ENCODE measurements around the gene TNFRSF12A.

TNFRSF12A gene

GRCh38 chr16:3028716-3029319 is 8.7 kb downstream of the TNFRSF12A start:
- H3K9ac ChIP-seq (ENCODE audit: low read depth, low read length): no peak overlapping the region
- peaks cover 20% of the 10 kb centered on the region for H3K36me3 ChIP-seq (ENCODE audit: control insufficient read depth, insufficient read depth, low read length)
- H3K4me3 ChIP-seq (ENCODE audit: low read depth, low read length): no peak overlapping the region
- peaks cover 4% of the 10 kb centered on the region for H3K27me3 ChIP-seq (ENCODE audit: control insufficient read depth, insufficient read depth, low read length)
- H3K9me3 ChIP-seq (ENCODE audit: control insufficient read depth, insufficient read depth, low read length): no peaks in the 10 kb centered on the region
- peaks cover 11% of the 10 kb centered on the region; the same call in 1 of the 2 replicates for H3K4me1 ChIP-seq (ENCODE audit: control insufficient read depth, insufficient read depth, low read length)
- H3K27ac ChIP-seq (ENCODE audit: low read depth, low read length): no peak overlapping the region

- Histone ChIP-seq H3K4me1 (ENCODE audit: control insufficient read depth, insufficient read depth, low read length) (peaks cover 11% of the 10 kb centered on the region; the same call in 1 of the 2 replicates), H3K36me3 (ENCODE audit: control insufficient read depth, insufficient read depth, low read length) (peaks cover 20% of the 10 kb centered on the region), H3K27ac (ENCODE audit: low read depth, low read length) (no peak overlapping the region), H3K27me3 (ENCODE audit: control insufficient read depth, insufficient read depth, low read length) (peaks cover 4% of the 10 kb centered on the region), H3K4me3 (ENCODE audit: low read depth, low read length) (no peak overlapping the region), H3K9ac (ENCODE audit: low read depth, low read length) (no peak overlapping the region), H3K9me3 (ENCODE audit: control insufficient read depth, insufficient read depth, low read length) (no peaks in the 10 kb centered on the region)
Observed at GRCh38 chr16:3029491-3030221, 9.5 kb downstream of the TNFRSF12A start.

DNA sequence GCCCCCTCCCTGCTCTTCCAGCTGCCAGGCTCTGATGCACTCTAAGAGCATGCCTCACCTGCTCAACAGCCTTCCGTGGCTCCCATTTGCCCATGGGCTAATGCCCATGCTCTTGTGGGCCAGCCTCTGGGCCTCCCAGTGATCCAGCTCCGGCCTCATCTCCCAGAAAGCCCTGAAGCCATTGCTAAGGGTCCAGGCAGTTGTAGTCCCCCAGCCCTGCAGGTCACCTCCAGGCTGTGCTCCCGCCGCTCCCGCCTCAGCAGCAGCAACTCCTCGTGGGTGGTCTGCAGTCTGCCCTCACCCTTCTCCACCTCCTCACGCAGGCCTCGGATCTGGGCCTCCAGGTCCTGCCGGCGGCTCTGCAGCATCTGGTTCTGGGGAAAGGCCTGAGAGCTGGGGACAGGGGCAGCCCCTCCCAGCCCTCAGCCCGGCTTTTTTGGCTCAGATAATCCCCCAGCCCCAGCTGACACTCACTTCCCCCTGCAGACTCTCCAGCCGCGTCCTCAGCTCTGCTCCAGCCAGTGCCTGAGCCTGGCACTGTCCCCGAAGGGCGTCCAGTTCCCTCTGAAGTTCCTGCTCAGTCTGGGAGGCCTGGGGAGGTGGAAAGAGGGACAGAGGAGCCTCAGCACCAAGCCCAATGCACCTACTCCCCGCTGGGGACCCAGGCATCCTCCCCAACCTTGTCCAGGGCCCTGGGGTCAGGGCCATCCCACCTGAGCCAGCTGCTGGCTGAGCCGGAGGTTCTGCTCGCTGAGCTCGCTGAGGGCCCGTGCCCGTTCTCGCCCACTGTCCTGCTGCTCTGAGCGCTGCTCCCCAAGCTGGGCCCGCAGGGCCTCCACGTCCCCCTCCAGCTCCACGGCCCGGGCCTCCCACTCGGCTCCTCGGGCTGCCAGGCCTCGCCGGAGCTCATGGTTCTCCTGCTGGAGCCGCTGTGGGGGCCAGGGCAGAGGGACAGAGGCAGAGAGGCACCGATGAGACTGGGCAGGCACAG is 10.3 kb downstream of the TNFRSF12A start:
- no peaks in the 10 kb centered on the region for H3K9me3 ChIP-seq (ENCODE audit: control insufficient read depth, insufficient read depth, low read length)
- H3K9ac ChIP-seq (ENCODE audit: low read depth, low read length): no peak overlapping the region
- peaks cover 6% of the 10 kb centered on the region for H3K27me3 ChIP-seq (ENCODE audit: control insufficient read depth, insufficient read depth, low read length)
- H3K4me3 ChIP-seq (ENCODE audit: low read depth, low read length): no peak overlapping the region
- peaks cover 20% of the 10 kb centered on the region for H3K36me3 ChIP-seq (ENCODE audit: control insufficient read depth, insufficient read depth, low read length)
- no peak overlapping the region for H3K27ac ChIP-seq (ENCODE audit: low read depth, low read length)
- peaks cover 12% of the 10 kb centered on the region; the same call in 1 of the 2 replicates for H3K4me1 ChIP-seq (ENCODE audit: control insufficient read depth, insufficient read depth, low read length)

DNA sequence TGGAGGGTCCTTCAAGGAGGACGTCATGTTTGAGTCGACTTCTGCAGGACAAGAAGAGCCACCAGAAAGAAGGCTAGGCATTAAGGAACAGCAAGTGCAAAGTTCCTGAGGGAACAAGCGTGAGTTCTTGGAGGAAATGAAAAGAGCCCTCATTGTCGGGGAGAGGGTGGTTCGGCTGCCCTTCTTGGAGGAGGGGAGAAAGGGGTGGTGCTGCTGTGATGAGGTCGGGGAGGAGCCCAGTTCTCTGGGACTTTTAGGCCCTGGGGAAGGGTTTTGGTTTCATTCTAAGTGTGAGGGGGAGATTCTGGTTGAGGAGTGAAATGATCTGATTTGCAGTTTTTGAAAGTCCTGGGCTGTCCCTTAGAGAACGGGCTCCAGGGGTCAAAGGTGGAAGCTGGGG is 12.5 kb downstream of the TNFRSF12A start:
- no peaks in the 10 kb centered on the region for H3K9me3 ChIP-seq (ENCODE audit: control insufficient read depth, insufficient read depth, low read length)
- H3K27ac ChIP-seq (ENCODE audit: low read depth, low read length): no peak overlapping the region
- H3K4me3 ChIP-seq (ENCODE audit: low read depth, low read length): no peak overlapping the region
- peaks cover 10% of the 10 kb centered on the region for H3K27me3 ChIP-seq (ENCODE audit: control insufficient read depth, insufficient read depth, low read length)
- H3K9ac ChIP-seq (ENCODE audit: low read depth, low read length): no peak overlapping the region
- H3K36me3 ChIP-seq (ENCODE audit: control insufficient read depth, insufficient read depth, low read length): no peaks in the 10 kb centered on the region
- peaks cover 13% of the 10 kb centered on the region; the same call in 1 of the 2 replicates for H3K4me1 ChIP-seq (ENCODE audit: control insufficient read depth, insufficient read depth, low read length)

- Histone ChIP-seq H3K27me3 (ENCODE audit: control insufficient read depth, insufficient read depth, low read length) (peaks cover 5% of the 10 kb centered on the region), H3K27ac (ENCODE audit: low read depth, low read length) (no peak overlapping the region), H3K4me3 (ENCODE audit: low read depth, low read length) (peak overlapping the region; percentile 72), H3K36me3 (ENCODE audit: control insufficient read depth, insufficient read depth, low read length) (no peaks in the 10 kb centered on the region), H3K4me1 (ENCODE audit: control insufficient read depth, insufficient read depth, low read length) (peaks cover 20% of the 10 kb centered on the region; the same call in 1 of the 2 replicates), H3K9ac (ENCODE audit: low read depth, low read length) (no peak overlapping the region), H3K9me3 (ENCODE audit: control insufficient read depth, insufficient read depth, low read length) (no peaks in the 10 kb centered on the region)
Observed at GRCh38 chr16:3035289-3035971, 15.3 kb downstream of the TNFRSF12A start.

DNA sequence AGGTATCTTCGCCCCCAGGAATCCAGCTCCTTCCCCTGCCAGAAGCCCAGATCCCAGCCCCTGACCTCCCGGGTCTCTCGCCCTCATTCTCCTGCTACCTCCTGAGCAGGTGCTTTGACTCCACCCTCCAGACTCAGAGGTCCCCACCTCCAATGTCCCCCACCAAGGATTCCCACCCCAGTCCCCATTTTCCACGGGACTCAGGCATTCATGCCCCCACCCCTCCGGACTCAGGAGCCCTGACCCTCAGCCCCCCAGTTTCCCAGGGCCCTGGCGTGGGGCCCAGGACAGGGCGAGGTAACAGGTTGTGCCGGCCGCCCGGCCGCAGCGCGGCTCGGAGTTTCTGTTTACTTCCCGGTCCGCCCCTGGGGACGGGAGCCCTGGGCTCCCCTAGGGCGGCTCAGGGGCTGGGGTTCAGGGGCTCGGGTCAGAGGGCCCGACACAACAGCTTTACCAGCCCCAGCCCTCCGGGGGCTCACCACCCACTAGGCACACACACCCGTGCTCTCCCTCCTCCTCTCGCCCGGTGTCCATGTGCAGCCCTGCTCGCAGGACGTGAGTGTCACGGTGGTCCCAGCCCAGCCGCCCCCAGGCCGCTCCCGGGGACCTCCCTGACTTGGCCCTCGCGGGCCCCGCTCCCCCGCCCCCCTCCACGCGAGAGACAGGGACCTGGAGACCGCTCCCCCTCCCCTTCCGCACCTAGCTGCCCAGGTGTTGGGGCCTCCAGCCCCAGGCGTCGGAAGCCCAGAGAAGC is 16.0 kb downstream of the TNFRSF12A start:
- no peak overlapping the region for H3K27ac ChIP-seq (ENCODE audit: low read depth, low read length)
- H3K9me3 ChIP-seq (ENCODE audit: control insufficient read depth, insufficient read depth, low read length): no peaks in the 10 kb centered on the region
- no peak overlapping the region for H3K9ac ChIP-seq (ENCODE audit: low read depth, low read length)
- peak overlapping the region; percentile 72 for H3K4me3 ChIP-seq (ENCODE audit: low read depth, low read length)
- peaks cover 20% of the 10 kb centered on the region; the same call in 1 of the 2 replicates for H3K4me1 ChIP-seq (ENCODE audit: control insufficient read depth, insufficient read depth, low read length)
- peaks cover 5% of the 10 kb centered on the region for H3K27me3 ChIP-seq (ENCODE audit: control insufficient read depth, insufficient read depth, low read length)
- H3K36me3 ChIP-seq (ENCODE audit: control insufficient read depth, insufficient read depth, low read length): no peaks in the 10 kb centered on the region

GRCh38 chr16:3036726-3037315 is 16.7 kb downstream of the TNFRSF12A start, which contains the start of gene BICDL2:
TSS of gene BICDL2 (minus strand) at chr16:3036944. CDS start at chr16:3035496, 1,448 bp downstream.
- H3K9ac ChIP-seq (ENCODE audit: low read depth, low read length): no peak within 1 kb of the TSS
- no peaks in the 10 kb centered on the region for H3K36me3 ChIP-seq (ENCODE audit: control insufficient read depth, insufficient read depth, low read length)
- no peaks in the 10 kb centered on the region for H3K9me3 ChIP-seq (ENCODE audit: control insufficient read depth, insufficient read depth, low read length)
- peaks cover 15% of the 10 kb centered on the region; the same call in 1 of the 2 replicates for H3K4me1 ChIP-seq (ENCODE audit: control insufficient read depth, insufficient read depth, low read length)
- H3K4me3 ChIP-seq (ENCODE audit: low read depth, low read length): peak within 1 kb of the TSS; percentile 72
- H3K27me3 ChIP-seq (ENCODE audit: control insufficient read depth, insufficient read depth, low read length): peaks cover 5% of the 10 kb centered on the region
- no peak within 1 kb of the TSS for H3K27ac ChIP-seq (ENCODE audit: low read depth, low read length)

- Histone ChIP-seq H3K4me3 (ENCODE audit: low read depth, low read length) (no peak overlapping the region), H3K4me1 (ENCODE audit: control insufficient read depth, insufficient read depth, low read length) (peaks cover 15% of the 10 kb centered on the region; the same call in 1 of the 2 replicates), H3K27ac (ENCODE audit: low read depth, low read length) (no peak overlapping the region), H3K27me3 (ENCODE audit: control insufficient read depth, insufficient read depth, low read length) (peaks cover 5% of the 10 kb centered on the region), H3K36me3 (ENCODE audit: control insufficient read depth, insufficient read depth, low read length) (no peaks in the 10 kb centered on the region), H3K9me3 (ENCODE audit: control insufficient read depth, insufficient read depth, low read length) (no peaks in the 10 kb centered on the region), H3K9ac (ENCODE audit: low read depth, low read length) (no peak overlapping the region)
Observed at GRCh38 chr16:3038256-3038655, 18.1 kb downstream of the TNFRSF12A start.

GRCh38 chr16:3038896-3039295 is 18.7 kb downstream of the TNFRSF12A start:
- no peaks in the 10 kb centered on the region for H3K36me3 ChIP-seq (ENCODE audit: control insufficient read depth, insufficient read depth, low read length)
- no peaks in the 10 kb centered on the region for H3K9me3 ChIP-seq (ENCODE audit: control insufficient read depth, insufficient read depth, low read length)
- H3K9ac ChIP-seq (ENCODE audit: low read depth, low read length): no peak overlapping the region
- no peak overlapping the region for H3K4me3 ChIP-seq (ENCODE audit: low read depth, low read length)
- peaks cover 6% of the 10 kb centered on the region for H3K27me3 ChIP-seq (ENCODE audit: control insufficient read depth, insufficient read depth, low read length)
- H3K4me1 ChIP-seq (ENCODE audit: control insufficient read depth, insufficient read depth, low read length): peaks cover 15% of the 10 kb centered on the region; the same call in 1 of the 2 replicates
- no peak overlapping the region for H3K27ac ChIP-seq (ENCODE audit: low read depth, low read length)

Measured in HUES48 (cell line).